HepG2 (cell line): Measurements from ENCODE around the gene DAB1. TPM values are rescaled to one million over a fixed set of nuclear protein-coding genes. Genes with fewer than 3 reads are reported as not detected.

Source experiments
- ATAC-seq: fragments of 200-7000 bp; cut with Tn5 transposase; 3 replicates; pipeline ENCODE4 v1.9.1; 2020; ENCODE audit warnings: mild to moderate bottlenecking, moderate library complexity
- BruUV-seq: library from RNA; stranded (reverse); fragments of 400-500 nt; replicated peaks from 2 replicates; lab custom pipeline; 2021; lab: Mats Ljungman, UMichigan
- CTCF ChIA-PET: fragments of 300-600 bp; formaldehyde crosslinking; extraction: SDS; loops from one replicate; lab custom pipeline; 2021; ENCODE audit warnings: low total read pairs, inconsistent platforms, low intra/inter-chr PET ratio; lab: Yijun Ruan, JAX
- POLR2A ChIA-PET: fragments of 350-600 bp; sonication (Branson Sonifier 250); formaldehyde crosslinking; loops from one replicate; lab custom pipeline; 2020; ENCODE audit warnings: antibody characterized with exemption, inconsistent platforms; lab: Yijun Ruan, JAX
- DNase-seq: peaks from one replicate; pipeline ENCODE4 v3.0.0-alpha.2; 2015; ENCODE audit warnings: low spot score
- FAIRE-seq: peaks from 3 replicates; lab custom pipeline; 2011; peaks lifted over from hg19 to GRCh38; lab: Jason Lieb, UNC
- H2AFZ ChIP-seq: one replicate; pipeline ENCODE4 v1.6.1; 2011; ENCODE audit warnings: low read length, inconsistent platforms
- H3K27ac ChIP-seq: fragments of 300-600 bp; 3 replicates; pipeline ENCODE4 v1.8.0; 2011; ENCODE audit warnings: mixed run types, mild to moderate bottlenecking, mixed read lengths, low read length, inconsistent platforms; ENCODE audit not compliant: insufficient read depth; ENCODE audit errors: extremely low read length
- H3K27me3 ChIP-seq, 2 experiments: fragments of 200-600 bp in 1 of 2; 2 replicates in 1 of 2; 3 replicates in 1 of 2; pipeline versions ENCODE4 v1.6.0 to v1.8.0; 2011; ENCODE audit warnings: low read length in 2 of 2, mild to moderate bottlenecking in 2 of 2, moderate library complexity in 2 of 2, inconsistent platforms in 1 of 2; ENCODE audit not compliant: insufficient read depth in 2 of 2, control insufficient read depth in 1 of 2
- H3K36me3 ChIP-seq, 2 experiments: fragments of 200-600 bp in 1 of 2; replicated peaks in 1 of 2; 2 replicates in 1 of 2; 3 replicates in 1 of 2; pipeline versions ENCODE4 v1.5.1 to v1.8.0; 2011; ENCODE audit warnings: low read length in 2 of 2, inconsistent platforms in 1 of 2; ENCODE audit not compliant: insufficient read depth in 2 of 2, control insufficient read depth in 1 of 2
- H3K4me1 ChIP-seq: 2 replicates; pipeline ENCODE4 v1.5.1; 2012; ENCODE audit warnings: low read length, inconsistent platforms; ENCODE audit not compliant: insufficient read depth
- H3K4me2 ChIP-seq: 2 replicates; pipeline ENCODE4 v1.6.0; 2011; ENCODE audit warnings: low read depth, low read length, inconsistent platforms
- H3K4me3 ChIP-seq, 3 experiments: fragments of 200-600 bp in 1 of 3; sonication (generic), shearing (Covaris generic) in 1 of 3; replicated peaks in 1 of 3; 2 replicates each; pipeline ENCODE4 v1.5.1; 2011 to 2016; ENCODE audit warnings: low read length in 3 of 3, inconsistent platforms in 2 of 3, low read depth in 2 of 3, mild to moderate bottlenecking in 2 of 3, control low read depth in 1 of 3, mixed read lengths in 1 of 3; ENCODE audit not compliant: insufficient read depth in 1 of 3
- H3K79me2 ChIP-seq: one replicate; pipeline ENCODE4 v1.6.1; 2011; ENCODE audit warnings: low read length, inconsistent platforms; ENCODE audit not compliant: insufficient read depth
- H3K9ac ChIP-seq: 2 replicates; pipeline ENCODE4 v1.6.0; 2011; ENCODE audit warnings: mild to moderate bottlenecking, low read depth, low read length, inconsistent platforms; ENCODE audit not compliant: insufficient read depth
- H3K9me3 ChIP-seq: 2 replicates; pipeline ENCODE4 v1.5.1; 2012; ENCODE audit warnings: mild to moderate bottlenecking, low read length
- H4K20me1 ChIP-seq: 2 replicates; pipeline ENCODE4 v1.6.0; 2011; ENCODE audit warnings: inconsistent platforms, mild to moderate bottlenecking, low read length, moderate library complexity; ENCODE audit not compliant: insufficient read depth
- AHR ChIP-seq: IDR thresholded peaks from 2 replicates; pipeline ENCODE4 v1.6.1; 2018; ENCODE audit warnings: missing genetic modification reagents, missing compliant biosample characterization
- CSRNP1 ChIP-seq: sonication (generic); formaldehyde crosslinking; IDR thresholded peaks from 2 replicates; pipeline ENCODE4 v1.8.1; 2023; ENCODE audit warnings: mild to moderate bottlenecking, missing genetic modification reagents
- FOXA1 ChIP-seq, 2 experiments: fragments of 450-650 bp in 1 of 2; sonication (generic) in 1 of 2; formaldehyde crosslinking in 1 of 2; IDR thresholded peaks; 2 replicates each; pipeline versions ENCODE4 v1.4.0 to v1.6.1; 2016 to 2020; ENCODE audit warnings: missing genetic modification reagents in 1 of 2
- GTF2F1 ChIP-seq: fragments of 150-350 bp; IDR thresholded peaks from 2 replicates; pipeline ENCODE4 v1.6.1; 2014; ENCODE audit warnings: low read length
- KLF11 ChIP-seq: IDR thresholded peaks from 2 replicates; pipeline ENCODE4 v1.6.1; 2016; ENCODE audit warnings: missing compliant biosample characterization
- MEIS1 ChIP-seq: sonication (generic); formaldehyde crosslinking; IDR thresholded peaks from 2 replicates; pipeline ENCODE4 v1.9.0; 2021; ENCODE audit warnings: mild to moderate bottlenecking, missing genetic modification reagents, moderate library complexity, borderline replicate concordance
- PAF1 ChIP-seq: IDR thresholded peaks from 2 replicates; pipeline ENCODE4 v1.6.1; 2016; ENCODE audit warnings: missing genetic modification reagents, missing compliant biosample characterization
- TP53 ChIP-seq: sonication (generic); formaldehyde crosslinking; conservative IDR thresholded peaks from 2 replicates; pipeline ENCODE4 v1.4.0; 2020; ENCODE audit warnings: missing genetic modification reagents
- ZBTB20 ChIP-seq: sonication (generic); formaldehyde crosslinking; IDR thresholded peaks from 2 replicates; pipeline ENCODE4 v1.8.1; 2023; ENCODE audit warnings: missing genetic modification reagents, low read depth, mild to moderate bottlenecking, borderline replicate concordance
- ZNF710 ChIP-seq: sonication (generic); formaldehyde crosslinking; IDR thresholded peaks from 2 replicates; pipeline ENCODE4 v1.5.0; 2020; ENCODE audit warnings: mild to moderate bottlenecking, missing genetic modification reagents, borderline replicate concordance
- WGBS: methylation state at CpG from one replicate; pipeline ENCODE4 v1.1.6; 2017; ENCODE audit warnings: low lambda C conversion rate; 5-methylcytosine and 5-hydroxymethylcytosine counted together
- in situ Hi-C: cut with HindIII; loops from 2 replicates; pipeline ENCODE4 v1.10.0; 2017; ENCODE audit warnings: low pct_unique_long_range_greater_than_20kb; ENCODE audit not compliant: extremely low pct_ligation_motif_present
- intact Hi-C: fragments of 100-400 bp; cut with micrococcal nuclease; formaldehyde crosslinking; loops from one replicate; pipeline ENCODE4 v1.10.0; 2022; ENCODE audit not compliant: unreplicated experiment
- polyA plus RNA-seq, 8 experiments: library from polyadenylated mRNA; depleted of rRNA in 3 of 8; stranded (reverse) in 7 of 8; unstranded in 1 of 8; fragments of >200 nt; fragmentation: Illumina TruSeq in 4 of 8; extraction: Trizol in 4 of 8; gene quantifications; 2 replicates each; pipeline versions ENCODE4 v1.2.1 to v1.2.3, GENCODE V29; 2011 to 2016; ENCODE audit warnings: low read depth in 4 of 8, missing spikeins in 1 of 8, mixed read lengths in 1 of 8; ENCODE audit not compliant: insufficient read depth in 1 of 8
- total RNA-seq, 5 experiments: library from RNA; depleted of rRNA; stranded (reverse); fragments of >200 nt; fragmentation: Illumina TruSeq; extraction: Trizol; gene quantifications; 2 replicates each; pipeline ENCODE4 v1.2.3, GENCODE V29; 2016; ENCODE audit warnings: low read depth in 1 of 5

Gene DAB1
- total and polyA plus RNA-seq, 2 of the 13 experiments (the other 11 are each of a cell fraction or from before 2014, with no cell fraction given): 0.04 to 0.13 TPM

- Histone ChIP-seq H3K79me2 (no peaks in the 10 kb centered on the region), H3K4me2 (no peak overlapping the region), H3K9me3 (no peaks in the 10 kb centered on the region), H3K4me3 (no peak overlapping the region), H4K20me1 (no peaks in the 10 kb centered on the region), H2AFZ (no peak overlapping the region), H3K9ac (no peak overlapping the region), H3K27me3 (no peaks in the 10 kb centered on the region), H3K36me3 (no peaks in the 10 kb centered on the region), H3K4me1 (no peaks in the 10 kb centered on the region), H3K27ac (no peak overlapping the region)
- FAIRE-seq: no peak
- ATAC-seq: no peak
- TF ChIP-seq FOXA1 (IDR thresholded peaks at IDR 0.05) (no peak), FOXA1 (CRISPR knock-in tag; IDR thresholded peaks at IDR 0.05) (no peak), TP53 (CRISPR knock-in tag) (no peak), ZNF710 (CRISPR knock-in tag) (no peak), AHR (CRISPR knock-in tag) (no peak), KLF11 (CRISPR knock-in tag) (no peak), PAF1 (CRISPR knock-in tag) (no peak), CSRNP1 (CRISPR knock-in tag) (no peak), ZBTB20 (CRISPR knock-in tag) (no peak), MEIS1 (CRISPR knock-in tag) (no peak), GTF2F1 (no peak)
- DNase-seq: no peak
- no TSS peak for BruUV-seq
- intact Hi-C loops (no loop called here), in situ Hi-C loops (no loop called here)
- ChIA-PET CTCF (no interaction called here), POLR2A (no interaction called here)
- 60% methylated on average over 5 of the region's 5 CpGs for WGBS
Measured at GRCh38 chr1:57163325-57163724, 260.5 kb downstream of the DAB1 start.
